A549 (cell line): Measurements from ENCODE around the gene SLC33A1. TPM values are rescaled to one million over a fixed set of nuclear protein-coding genes. Genes with fewer than 3 reads are reported as not detected.
"Not testable (repeated sequence)": the region's sequence is repeated elsewhere in the genome, so short reads cannot be mapped to it uniquely, and the experiment has no call there.

Experiments used
- ATAC-seq, 2 experiments: fragments of 200-7000 bp in 1 of 2; fragments of >200 bp in 1 of 2; cut with Nextera tagmentation in 1 of 2; cut with Tn5 transposase in 1 of 2; 3 replicates each; pipeline versions ENCODE4 v1.8.0 to v1.9.1; 2018 to 2020; ENCODE audit warnings: mild to moderate bottlenecking in 1 of 2, moderate library complexity in 1 of 2
- CTCF ChIA-PET: fragments of 300-600 bp; sonication (Branson Sonifier 250); formaldehyde crosslinking; extraction: SDS; loops from one replicate; lab custom pipeline; 2021; ENCODE audit warnings: antibody characterized with exemption, inconsistent platforms; lab: Yijun Ruan, JAX
- POLR2A ChIA-PET: fragments of 350-600 bp; formaldehyde crosslinking; extraction: SDS; loops from one replicate; lab custom pipeline; 2021; ENCODE audit warnings: antibody characterized with exemption, inconsistent platforms; lab: Yijun Ruan, JAX
- DNase-seq, 2 experiments: peaks; one replicate each; pipeline versions ENCODE4 v3.0.0 to v3.0.0-alpha.2; 2011 to 2016; ENCODE audit warnings: low read depth in 1 of 2, low spot score in 1 of 2
- FAIRE-seq: peaks from 2 replicates; lab custom pipeline; 2011; peaks lifted over from hg19 to GRCh38; lab: Jason Lieb, UNC
- H3K27ac ChIP-seq, 2 experiments: fragments of >200 bp; sonication (Bioruptor Twin); formaldehyde crosslinking; 3 replicates each; pipeline ENCODE4 v1.5.1; 2016 to 2017
- H3K4me1 ChIP-seq: fragments of >200 bp; sonication (Bioruptor Twin); formaldehyde crosslinking; 3 replicates; pipeline ENCODE4 v1.6.1; 2016
- H3K4me2 ChIP-seq: fragments of >200 bp; sonication (Bioruptor Twin); formaldehyde crosslinking; 3 replicates; pipeline ENCODE4 v1.6.1; 2016
- H3K4me3 ChIP-seq: fragments of >200 bp; sonication (Bioruptor Twin); formaldehyde crosslinking; 3 replicates; pipeline ENCODE4 v1.5.1; 2016
- H3K9me3 ChIP-seq: fragments of >200 bp; sonication (Bioruptor Twin); formaldehyde crosslinking; 3 replicates; pipeline ENCODE4 v1.6.1; 2016
- BCL3 ChIP-seq: fragments of >200 bp; sonication (Bioruptor Twin); formaldehyde crosslinking; IDR thresholded peaks from 3 replicates; pipeline ENCODE4 v1.6.1; 2016
- CTCF ChIP-seq: fragments of >200 bp; sonication (Bioruptor Twin); formaldehyde crosslinking; IDR thresholded peaks from 3 replicates; pipeline ENCODE4 v1.5.1; 2016
- E2F6 ChIP-seq: IDR thresholded peaks from 2 replicates; pipeline ENCODE4 v1.6.1; 2012; ENCODE audit warnings: low read depth, borderline replicate concordance
- ELK1 ChIP-seq: fragments of 150-350 bp; IDR thresholded peaks from 2 replicates; pipeline ENCODE4 v1.6.1; 2014; ENCODE audit warnings: low read depth, mild to moderate bottlenecking, low read length
- KDM5A ChIP-seq: fragments of 200-600 bp; sonication (generic); IDR thresholded peaks from 2 replicates; pipeline ENCODE4 v1.6.1; 2016; ENCODE audit warnings: antibody characterized with exemption, mild to moderate bottlenecking
- MAFK ChIP-seq: fragments of 450-650 bp; IDR thresholded peaks from 2 replicates; pipeline ENCODE4 v1.6.1; 2014; ENCODE audit not compliant: partially characterized antibody
- MAX ChIP-seq: IDR thresholded peaks from 2 replicates; pipeline ENCODE4 v1.6.1; 2012
- NPAS2 ChIP-seq: fragments of 250-450 bp; sonication (Bioruptor Pico); IDR thresholded peaks from 2 replicates; pipeline ENCODE4 v1.8.0; 2022; ENCODE audit warnings: mild to moderate bottlenecking, moderate library complexity, borderline replicate concordance
- PBX3 ChIP-seq: IDR thresholded peaks from 2 replicates; pipeline ENCODE4 v1.6.1; 2012
- PHF8 ChIP-seq: fragments of 200-600 bp; sonication (generic); IDR thresholded peaks from 2 replicates; pipeline ENCODE4 v1.6.1; 2016; ENCODE audit warnings: low read depth, mild to moderate bottlenecking, antibody characterized with exemption, moderate library complexity, borderline replicate concordance
- POLR2A ChIP-seq: IDR thresholded peaks from 2 replicates; pipeline ENCODE4 v1.6.1; 2012; ENCODE audit warnings: mild to moderate bottlenecking, low read length
- SMC3 ChIP-seq: fragments of >200 bp; sonication (Bioruptor Twin); formaldehyde crosslinking; IDR thresholded peaks from 3 replicates; pipeline ENCODE4 v1.6.1; 2018; ENCODE audit warnings: inconsistent platforms
- SREBF2 ChIP-seq: fragments of 450-650 bp; IDR thresholded peaks from 2 replicates; pipeline ENCODE4 v1.6.1; 2014; ENCODE audit warnings: mild to moderate bottlenecking, moderate library complexity
- ZFP36 ChIP-seq: fragments of 450-650 bp; IDR thresholded peaks from 2 replicates; pipeline ENCODE4 v1.6.1; 2014; ENCODE audit warnings: borderline replicate concordance; ENCODE audit not compliant: partially characterized antibody
- ZSCAN20 ChIP-seq: fragments of 250-450 bp; sonication (Bioruptor Pico); IDR thresholded peaks from 2 replicates; pipeline ENCODE4 v1.8.0; 2022; ENCODE audit warnings: mild to moderate bottlenecking, moderate library complexity
- WGBS: methylation state at CpG from one replicate; pipeline ENCODE4 v1.1.6; 2017; ENCODE audit errors: missing lambda C conversion rate; 5-methylcytosine and 5-hydroxymethylcytosine counted together
- polyA plus RNA-seq, 4 experiments: library from polyadenylated mRNA; depleted of rRNA in 3 of 4; stranded (reverse); fragments of >200 nt; fragmentation: RNase III in 1 of 4; extraction: RNeasy Plus Mini Kit Qiagen cat#74134 plus additional on column Dnase treatment in 1 of 4; gene quantifications; 2 replicates in 3 of 4; 3 replicates in 1 of 4; pipeline ENCODE4 v1.2.3, GENCODE V29; 2011 to 2017

The SLC33A1 gene
- polyA plus RNA-seq, 2 of the 4 experiments (the other 2 are of a cell fraction), result 17.0 to 42.6 TPM

- FAIRE-seq, H3K4me3 ChIP-seq, H3K9me3 ChIP-seq: not testable (repeated sequence)
- TF ChIP-seq MAFK, result peak; percentile 14
- TF ChIP-seq, all 56 proteins: peak for 1; not testable (repeated sequence) for 55
- DNase-seq, POLR2A ChIA-PET, ATAC-seq, H3K27ac ChIP-seq, H3K4me1 ChIP-seq, CTCF ChIA-PET, H3K4me2 ChIP-seq: not testable (repeated sequence)
Measured at GRCh38 chr3:155813224-155813623, 41.0 kb downstream of the SLC33A1 start.

- FAIRE-seq, result no peak
- CTCF ChIA-PET, result no interaction called here
- Histone ChIP-seq H3K4me3 (no peak overlapping the region), H3K27ac (no peak overlapping the region), H3K9me3 (no peaks in the 10 kb centered on the region), H3K4me1 (no peaks in the 10 kb centered on the region)
- no peak for ATAC-seq
- TF ChIP-seq CTCF (no peak), ZFP36 (no peak), ZSCAN20 (CRISPR knock-in tag) (no peak), NPAS2 (no peak)
- TF ChIP-seq, all 56 proteins: peak for 0
- POLR2A ChIA-PET, result no interaction called here
- DNase-seq, result no peak
- no peak overlapping the region for H3K4me2 ChIP-seq
Measured at GRCh38 chr3:155809181-155809580, 45.0 kb downstream of the SLC33A1 start.

GRCh38 chr3:155807823-155808222 lies 46.4 kb downstream of the SLC33A1 start:
- Histone ChIP-seq H3K9me3 (no peaks in the 10 kb centered on the region), H3K4me2 (no peak overlapping the region), H3K4me3 (no peak overlapping the region), H3K27ac (no peak overlapping the region), H3K4me1 (no peaks in the 10 kb centered on the region)
- FAIRE-seq (no peak), DNase-seq (no peak), ATAC-seq (no peak)
- TF ChIP-seq MAX, result no peak
- no peak for TF ChIP-seq ELK1
- TF ChIP-seq BCL3, result no peak
- TF ChIP-seq PBX3, result no peak
- POLR2A ChIA-PET, result no interaction called here
- WGBS, result 55% methylated on average over 2 of the region's 2 CpGs
- CTCF ChIA-PET, result interaction anchor here (0.6 to 3.0 kb wide), 2 partner anchors 13 to 33 kb away, joined by 3 to 22 read pairs; no protein-coding TSS in a partner anchor

GRCh38 chr3:155805802-155806618 lies 48.2 kb downstream of the SLC33A1 start, which contains the start of gene C3orf33:
TSS of gene C3orf33 (minus strand) at chr3:155806278. CDS start at chr3:155806252, 26 bp downstream.
- FAIRE-seq, result no peak
- POLR2A ChIA-PET, result interaction anchor here (0.5 to 2.7 kb wide), 11 partner anchors 12 to 558 kb away, joined by 3 to 24 read pairs (median 5); partner anchors contain the start of genes GMPS, PLCH1 and SLC33A1
- H3K4me3 ChIP-seq, result peak within 1 kb of the TSS; percentile 80
- peak; percentile 63 for TF ChIP-seq POLR2A
- peak; percentile 79 for TF ChIP-seq MAX
- TF ChIP-seq SREBF2, result no peak
- TF ChIP-seq SMC3, result peak; percentile 66
- TF ChIP-seq CTCF, result peak; percentile 94
- peak; percentile 70 for TF ChIP-seq KDM5A
- peak; percentile 80 for TF ChIP-seq E2F6
- TF ChIP-seq ZSCAN20 (CRISPR knock-in tag), result no peak
- TF ChIP-seq PHF8, result peak; percentile 95

More at GRCh38 chr3:155805802-155806618, 48.2 kb downstream of the SLC33A1 start, which contains the start of gene C3orf33:
- H3K4me2 ChIP-seq, result peak within 1 kb of the TSS; percentile 74
- peak; percentile 72 to 84 for DNase-seq
- ATAC-seq, result peak; percentile 97
- no peaks in the 10 kb centered on the region for H3K4me1 ChIP-seq
- H3K27ac ChIP-seq, result peak within 1 kb of the TSS; percentile 92
- 2% methylated on average over 22 of the region's 61 CpGs for WGBS
- H3K9me3 ChIP-seq, result no peaks in the 10 kb centered on the region
- CTCF ChIA-PET, result interaction anchor here (0.6 to 3.0 kb wide), 71 partner anchors 10 to 1398 kb away, joined by 3 to 40 read pairs (median 5); partner anchors contain the start of genes PLCH1 and SLC33A1
